GM12873 (cell line): Measurements from ENCODE around the gene SLC17A7.

Experiments
- CTCF ChIP-seq: IDR thresholded peaks from 2 replicates; pipeline ENCODE4 v1.5.1; 2012; ENCODE audit warnings: low read depth, mild to moderate bottlenecking, moderate library complexity, low read length, control low read depth; ENCODE audit not compliant: insufficient read depth; ENCODE audit errors: missing control alignments

SLC17A7 gene

GRCh38 chr19:49453757-49454240, 12.5 kb upstream of the SLC17A7 start:
- no peak for TF ChIP-seq CTCF

- TF ChIP-seq CTCF: no peak
Observed at GRCh38 chr19:49453013-49453756, 11.9 kb upstream of the SLC17A7 start, which contains the start of gene ALDH16A1. Gene ALDH16A1, plus strand, starts transcription at chr19:49453225. Its CDS starts 107 bp downstream, at chr19:49453332.

- peak; percentile 25 for TF ChIP-seq CTCF
Observed at GRCh38 chr19:49451430-49452181, 10.3 kb upstream of the SLC17A7 start, which contains the start of gene PIH1D1. Gene PIH1D1, minus strand, starts transcription at chr19:49451814. Its CDS starts 240 bp downstream, at chr19:49451574.

GRCh38 chr19:49450405-49450804, 9.1 kb upstream of the SLC17A7 start:
- no peak for TF ChIP-seq CTCF

GRCh38 chr19:49448432-49448786, 7.1 kb upstream of the SLC17A7 start:
- no peak for TF ChIP-seq CTCF

GRCh38 chr19:49447485-49448431, 6.4 kb upstream of the SLC17A7 start:
- TF ChIP-seq CTCF: no peak
